ACC112 (cell line): Measurements from ENCODE around the gene JAKMIP3.

Source experiments
- H2AFZ ChIP-seq: fragments of 200-600 bp; sonication (generic); one replicate; pipeline ENCODE4 v1.6.0; 2017; ENCODE audit warnings: antibody characterized with exemption, low read length; ENCODE audit not compliant: unreplicated experiment
- H3K27ac ChIP-seq: fragments of 200-600 bp; sonication (generic); 2 replicates; pipeline ENCODE4 v1.5.1; 2014; ENCODE audit warnings: low read depth, mild to moderate bottlenecking, antibody characterized with exemption, low read length, moderate library complexity
- H3K27me3 ChIP-seq: fragments of 200-600 bp; sonication (generic); 2 replicates; pipeline ENCODE4 v1.6.1; 2014; ENCODE audit warnings: mild to moderate bottlenecking, antibody characterized with exemption, low read length, moderate library complexity, mixed read lengths; ENCODE audit not compliant: insufficient read depth
- H3K36me3 ChIP-seq: fragments of 200-600 bp; sonication (generic); 2 replicates; pipeline ENCODE4 v1.6.1; 2016; ENCODE audit warnings: mild to moderate bottlenecking, antibody characterized with exemption, low read length, moderate library complexity, mixed read lengths; ENCODE audit not compliant: insufficient read depth
- H3K4me1 ChIP-seq: fragments of 200-600 bp; sonication (generic); one replicate; pipeline ENCODE4 v1.6.1; 2016; ENCODE audit warnings: low read length, mixed read lengths; ENCODE audit not compliant: insufficient read depth, unreplicated experiment, control insufficient read depth
- H3K4me3 ChIP-seq: fragments of 200-600 bp; sonication (generic); 2 replicates; pipeline ENCODE4 v1.5.1; 2014; ENCODE audit warnings: mild to moderate bottlenecking, low read depth, low read length
- H3K79me2 ChIP-seq: fragments of 200-600 bp; sonication (generic); one replicate; pipeline ENCODE4 v1.6.0; 2016; ENCODE audit warnings: low read length; ENCODE audit not compliant: control insufficient read depth, unreplicated experiment, insufficient read depth

JAKMIP3 gene

DNA sequence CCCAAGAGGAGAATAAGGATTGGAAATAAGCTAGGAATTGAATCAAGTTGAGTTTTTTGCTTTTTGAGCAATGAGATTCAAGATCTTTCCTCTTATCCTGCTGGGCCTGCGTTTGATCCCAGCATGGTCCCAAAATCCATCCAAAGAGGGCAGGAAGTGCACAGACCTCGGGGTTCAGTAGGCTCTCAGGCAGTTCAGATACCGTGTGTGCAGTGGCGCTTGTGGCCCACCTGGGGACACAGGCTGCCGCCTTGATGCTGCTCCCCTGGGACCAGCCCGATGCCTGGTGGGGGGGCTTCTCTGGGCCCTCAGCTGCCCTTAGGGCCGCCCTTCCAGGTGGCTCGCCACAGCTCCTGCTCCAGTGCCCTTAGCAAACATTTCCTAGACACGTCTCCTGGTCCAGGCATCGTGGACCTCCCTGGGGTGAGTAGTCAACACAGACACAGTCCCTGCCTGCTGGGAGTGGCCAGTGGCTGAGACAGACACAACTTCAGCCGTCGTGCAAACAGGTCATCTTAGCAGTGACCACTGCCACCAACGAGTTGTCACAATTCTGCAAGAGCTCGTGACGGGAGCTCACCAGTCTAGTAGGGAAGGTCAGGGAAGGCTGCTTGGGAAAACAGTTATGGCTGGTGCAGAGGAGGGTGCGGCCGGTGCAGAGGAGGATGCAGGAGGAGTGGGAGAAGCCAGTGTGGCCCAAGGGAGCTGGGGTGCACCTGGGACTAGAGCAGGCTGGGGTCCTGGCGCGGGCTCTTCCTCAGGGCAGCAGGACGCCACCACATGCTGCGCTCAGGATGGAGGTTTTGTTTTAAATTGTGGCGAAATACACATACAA is 21.7 kb upstream of the JAKMIP3 start:
- no peak overlapping the region for H3K4me3 ChIP-seq
- no peaks in the 10 kb centered on the region for H3K79me2 ChIP-seq
- no peaks in the 10 kb centered on the region for H3K4me1 ChIP-seq
- H3K27me3 ChIP-seq, result peaks cover 78% of the 10 kb centered on the region
- H3K36me3 ChIP-seq, result no peaks in the 10 kb centered on the region
- H3K27ac ChIP-seq, result no peak overlapping the region
- H2AFZ ChIP-seq, result no peak overlapping the region

DNA sequence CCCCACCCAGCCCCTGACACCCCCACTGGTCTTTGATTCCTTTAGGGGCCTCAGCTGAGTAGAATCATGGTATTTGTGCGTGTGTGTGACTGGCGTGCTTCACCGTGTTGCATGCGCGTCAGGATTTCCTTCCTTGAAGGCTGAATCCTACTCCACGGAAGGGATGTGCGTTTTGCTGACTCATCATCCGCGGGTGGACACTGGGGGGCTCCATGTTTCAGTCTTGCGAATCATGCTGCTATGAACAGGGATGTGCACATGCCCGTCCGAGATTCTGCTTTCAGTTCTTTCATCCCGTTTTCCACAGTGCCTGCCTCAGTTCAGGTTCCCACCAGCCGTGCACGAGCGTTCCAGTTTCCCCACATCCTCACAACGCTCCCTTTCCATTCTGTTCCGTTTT is 20.9 kb upstream of the JAKMIP3 start:
- Histone ChIP-seq H3K79me2 (no peaks in the 10 kb centered on the region), H3K4me1 (no peaks in the 10 kb centered on the region), H3K36me3 (no peaks in the 10 kb centered on the region), H3K27me3 (peaks cover 78% of the 10 kb centered on the region), H3K4me3 (no peak overlapping the region), H3K27ac (no peak overlapping the region), H2AFZ (no peak overlapping the region)

GRCh38 chr10:132045324-132045723 is 20.4 kb upstream of the JAKMIP3 start:
- H3K4me3 ChIP-seq, result no peak overlapping the region
- H3K79me2 ChIP-seq, result no peaks in the 10 kb centered on the region
- H3K27ac ChIP-seq, result no peak overlapping the region
- no peaks in the 10 kb centered on the region for H3K36me3 ChIP-seq
- H3K4me1 ChIP-seq, result no peaks in the 10 kb centered on the region
- peaks cover 78% of the 10 kb centered on the region for H3K27me3 ChIP-seq
- no peak overlapping the region for H2AFZ ChIP-seq

GRCh38 chr10:132047575-132048293 is 18.0 kb upstream of the JAKMIP3 start:
- H3K4me3 ChIP-seq, result no peak overlapping the region
- peaks cover 65% of the 10 kb centered on the region for H3K27me3 ChIP-seq
- H3K36me3 ChIP-seq, result no peaks in the 10 kb centered on the region
- H2AFZ ChIP-seq, result no peak overlapping the region
- no peak overlapping the region for H3K27ac ChIP-seq
- H3K4me1 ChIP-seq, result no peaks in the 10 kb centered on the region
- H3K79me2 ChIP-seq, result no peaks in the 10 kb centered on the region

- Histone ChIP-seq H2AFZ (no peak overlapping the region), H3K79me2 (no peaks in the 10 kb centered on the region), H3K27ac (no peak overlapping the region), H3K27me3 (peaks cover 60% of the 10 kb centered on the region), H3K4me1 (no peaks in the 10 kb centered on the region), H3K4me3 (no peak overlapping the region), H3K36me3 (no peaks in the 10 kb centered on the region)
These were observed 17.5 kb upstream of the JAKMIP3 start for GRCh38 chr10:132048294-132048667.

DNA sequence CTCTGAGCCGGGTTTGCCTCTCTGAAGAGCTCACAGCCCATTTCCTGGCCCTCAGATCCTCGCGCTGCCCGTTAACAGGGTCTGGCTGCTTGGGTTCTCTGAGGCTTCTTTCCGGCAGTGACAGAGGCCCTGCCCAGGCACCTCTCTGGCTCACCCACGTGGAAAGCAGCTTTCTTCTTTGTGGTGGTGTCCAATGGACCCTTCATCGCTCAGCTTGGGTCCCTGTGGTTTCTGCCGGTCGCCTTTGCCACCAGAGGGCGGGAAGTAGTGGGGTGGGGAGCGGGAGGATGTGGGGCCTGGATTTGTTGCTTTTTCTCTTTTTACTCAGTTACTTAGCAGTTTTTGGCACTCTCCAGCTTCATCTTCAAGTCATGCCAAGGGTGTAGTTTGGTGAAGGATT is 15.6 kb upstream of the JAKMIP3 start:
- no peaks in the 10 kb centered on the region for H3K4me1 ChIP-seq
- no peaks in the 10 kb centered on the region for H3K79me2 ChIP-seq
- H3K27ac ChIP-seq, result no peak overlapping the region
- no peak overlapping the region for H2AFZ ChIP-seq
- no peaks in the 10 kb centered on the region for H3K36me3 ChIP-seq
- no peak overlapping the region for H3K4me3 ChIP-seq
- peaks cover 41% of the 10 kb centered on the region for H3K27me3 ChIP-seq

- Histone ChIP-seq H3K27me3 (peaks cover 43% of the 10 kb centered on the region), H3K27ac (no peak overlapping the region), H3K79me2 (no peaks in the 10 kb centered on the region), H2AFZ (no peak overlapping the region), H3K36me3 (no peaks in the 10 kb centered on the region), H3K4me1 (no peaks in the 10 kb centered on the region), H3K4me3 (no peak overlapping the region)
These were observed 13.6 kb upstream of the JAKMIP3 start for GRCh38 chr10:132052124-132052523.

GRCh38 chr10:132054564-132054963 is 11.2 kb upstream of the JAKMIP3 start:
- Histone ChIP-seq H2AFZ (no peak overlapping the region), H3K27ac (no peak overlapping the region), H3K27me3 (peaks cover 50% of the 10 kb centered on the region), H3K36me3 (no peaks in the 10 kb centered on the region), H3K79me2 (no peaks in the 10 kb centered on the region), H3K4me3 (no peak overlapping the region), H3K4me1 (no peaks in the 10 kb centered on the region)

GRCh38 chr10:132055616-132056015 is 10.1 kb upstream of the JAKMIP3 start:
- H3K36me3 ChIP-seq, result no peaks in the 10 kb centered on the region
- no peaks in the 10 kb centered on the region for H3K4me1 ChIP-seq
- peaks cover 48% of the 10 kb centered on the region for H3K27me3 ChIP-seq
- no peak overlapping the region for H2AFZ ChIP-seq
- H3K27ac ChIP-seq, result no peak overlapping the region
- H3K79me2 ChIP-seq, result no peaks in the 10 kb centered on the region
- H3K4me3 ChIP-seq, result no peak overlapping the region

- H3K4me1 ChIP-seq, result no peaks in the 10 kb centered on the region
- no peak overlapping the region for H3K27ac ChIP-seq
- H3K79me2 ChIP-seq, result no peaks in the 10 kb centered on the region
- H2AFZ ChIP-seq, result no peak overlapping the region
- peaks cover 52% of the 10 kb centered on the region for H3K27me3 ChIP-seq
- H3K36me3 ChIP-seq, result no peaks in the 10 kb centered on the region
- H3K4me3 ChIP-seq, result no peak overlapping the region
These were observed 9.1 kb upstream of the JAKMIP3 start for GRCh38 chr10:132056663-132057062.

DNA sequence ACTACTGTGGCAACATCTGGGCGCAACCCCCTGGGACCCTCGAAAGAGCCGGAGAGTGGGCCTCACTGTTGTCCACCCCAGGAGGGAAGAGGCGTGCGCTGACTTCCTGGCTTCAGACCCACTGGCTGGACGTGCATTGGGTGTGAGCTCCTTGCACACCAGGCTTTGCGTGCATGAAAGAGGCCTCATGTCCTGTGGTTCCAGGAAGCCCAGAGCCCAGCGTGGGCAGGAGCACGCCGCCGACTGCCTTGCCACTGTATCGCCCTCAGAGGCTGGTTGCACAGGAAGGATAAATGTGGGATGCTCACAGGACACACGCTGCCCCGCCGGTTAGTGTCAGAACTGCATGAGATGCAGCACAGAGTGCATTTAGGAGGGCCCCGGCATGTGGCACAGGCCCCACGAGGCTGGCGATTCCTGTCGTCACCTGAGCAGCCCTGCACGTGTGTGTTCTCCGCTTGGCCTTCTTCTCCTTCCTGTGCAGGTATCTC is 8.5 kb upstream of the JAKMIP3 start:
- no peak overlapping the region for H3K27ac ChIP-seq
- H2AFZ ChIP-seq, result no peak overlapping the region
- no peaks in the 10 kb centered on the region for H3K4me1 ChIP-seq
- no peak overlapping the region for H3K4me3 ChIP-seq
- no peaks in the 10 kb centered on the region for H3K36me3 ChIP-seq
- peaks cover 56% of the 10 kb centered on the region for H3K27me3 ChIP-seq
- no peaks in the 10 kb centered on the region for H3K79me2 ChIP-seq
